Esophagus muscularis mucosa (tissue), 4 donors: ENCODE data around the gene WAS. TPM values are rescaled to one million over a fixed set of nuclear protein-coding genes. Genes with fewer than 3 reads are reported as not detected.
A peak's percentile ranks its signal among the peaks of the same experiment; 100 is the strongest.
"Not testable (repeated sequence)": the region's sequence is repeated elsewhere in the genome, so short reads cannot be mapped to it uniquely, and the experiment has no call there.

Experiments
- DNase-seq: peaks from one replicate; pipeline ENCODE4 v3.0.0-alpha.2; 2017; ENCODE audit errors: extremely low spot score
- H3K27ac ChIP-seq, 4 donors: fragments of 200-600 bp; sonication (generic); replicated peaks in 1 of 4; 1 replicate in 3 of 4; 2 replicates in 1 of 4; pipeline ENCODE4 v1.5.1; 2016 to 2019; ENCODE audit warnings: mild to moderate bottlenecking in 1 of 4
- H3K27me3 ChIP-seq, 4 donors: fragments of 200-600 bp; sonication (generic); one replicate each; pipeline versions ENCODE4 v1.5.1 to v1.6.0; 2016 to 2019
- H3K36me3 ChIP-seq, 4 donors: fragments of 200-600 bp; sonication (generic); one replicate each; pipeline ENCODE4 v1.5.1; 2016 to 2019
- H3K4me1 ChIP-seq, 4 donors: fragments of 200-600 bp; sonication (generic); one replicate each; pipeline ENCODE4 v1.5.1; 2016 to 2019
- H3K4me3 ChIP-seq, 4 donors: fragments of 200-600 bp; sonication (generic); 1 replicate in 2 of 4; 2 replicates in 2 of 4; pipeline ENCODE4 v1.5.1; 2016 to 2019; ENCODE audit warnings: mild to moderate bottlenecking in 4 of 4, moderate library complexity in 1 of 4
- H3K9me3 ChIP-seq, 4 donors: fragments of 200-600 bp; sonication (generic); 1 replicate in 3 of 4; 2 replicates in 1 of 4; pipeline ENCODE4 v1.5.1; 2016 to 2019
- CTCF ChIP-seq, 3 experiments: fragments of 200-600 bp in 2 of 3; fragments of 450-650 bp in 1 of 3; sonication (generic) in 2 of 3; IDR thresholded peaks; one replicate each; pipeline ENCODE4 v1.5.1; 2017 to 2019; ENCODE audit warnings: antibody characterized with exemption in 3 of 3, mild to moderate bottlenecking in 2 of 3, moderate library complexity in 1 of 3
- EP300 ChIP-seq: sonication (generic); formaldehyde crosslinking; IDR thresholded peaks from one replicate; pipeline ENCODE4 v1.6.1; 2017; ENCODE audit warnings: antibody characterized with exemption
- POLR2A ChIP-seq: fragments of 450-650 bp; IDR thresholded peaks from one replicate; pipeline ENCODE4 v1.6.1; 2017; ENCODE audit warnings: antibody characterized with exemption, moderate library complexity, mild to moderate bottlenecking, low read depth
- POLR2AphosphoS5 ChIP-seq, 2 donors: sonication (generic); formaldehyde crosslinking; IDR thresholded peaks; one replicate each; pipeline ENCODE4 v1.6.1; 2017; ENCODE audit warnings: antibody characterized with exemption in 2 of 2
- WGBS: methylation state at CpG from one replicate; pipeline ENCODE4 v1.1.5; 2018; 5-methylcytosine and 5-hydroxymethylcytosine counted together
- intact Hi-C: fragments of 100-400 bp; cut with DNase I; formaldehyde crosslinking; loops from one replicate; pipeline ENCODE4 v1.15.1; 2023
- total RNA-seq, 4 donors: library from RNA; depleted of rRNA; stranded (reverse); fragments of >200 nt; gene quantifications; one replicate each; pipeline versions ENCODE4 v1.1.0 to v1.2.1, GENCODE V29; 2016

Gene WAS
- total RNA-seq, 4 donors from 2014 or later: 3.2 to 9.9 (median 7.5) TPM

GRCh38 chrX:48665991-48666390 lies 17.6 kb upstream of the WAS start:
- Histone ChIP-seq H3K9me3 (peaks cover 0 to 6% (median 0%) of the 10 kb centered on the region in 4 donors), H3K27ac (no peak overlapping the region), H3K36me3 (no peaks in the 10 kb centered on the region), H3K27me3 (no peaks in the 10 kb centered on the region), H3K4me3 (no peak overlapping the region), H3K4me1 (no peaks in the 10 kb centered on the region)
- WGBS: 74% methylated on average over 2 of the region's 2 CpGs
- TF ChIP-seq POLR2A (no peak), POLR2AphosphoS5 (IDR thresholded peaks at IDR 0.05) (no peak), EP300 (no peak), CTCF (IDR thresholded peaks at IDR 0.05) (no peak)
- intact Hi-C loops: no loop called here
- DNase-seq: no peak

GRCh38 chrX:48666649-48667048 lies 16.9 kb upstream of the WAS start:
- Histone ChIP-seq H3K4me1 (no peaks in the 10 kb centered on the region), H3K36me3 (no peaks in the 10 kb centered on the region), H3K9me3 (peaks cover 0 to 6% (median 0%) of the 10 kb centered on the region in 4 donors), H3K4me3 (no peak overlapping the region), H3K27ac (no peak overlapping the region), H3K27me3 (no peaks in the 10 kb centered on the region)
- TF ChIP-seq CTCF (IDR thresholded peaks at IDR 0.05) (no peak), POLR2A (no peak), EP300 (no peak), POLR2AphosphoS5 (IDR thresholded peaks at IDR 0.05) (no peak)
- DNase-seq: no peak
- WGBS: 74% methylated on average over 4 of the region's 4 CpGs
- intact Hi-C loops: no loop called here

GRCh38 chrX:48667509-48667908 lies 16.1 kb upstream of the WAS start:
- peaks cover 0 to 6% (median 0%) of the 10 kb centered on the region in 4 donors for H3K9me3 ChIP-seq
- intact Hi-C loops: no loop called here
- H3K27me3 ChIP-seq: no peaks in the 10 kb centered on the region
- TF ChIP-seq EP300 (no peak), CTCF (IDR thresholded peaks at IDR 0.05) (no peak), POLR2AphosphoS5 (IDR thresholded peaks at IDR 0.05) (no peak), POLR2A (no peak)
- 69% methylated on average over 4 of the region's 4 CpGs for WGBS
- no peak for DNase-seq
- H3K27ac ChIP-seq: no peak overlapping the region
- no peaks in the 10 kb centered on the region for H3K4me1 ChIP-seq
- no peaks in the 10 kb centered on the region for H3K36me3 ChIP-seq
- no peak overlapping the region for H3K4me3 ChIP-seq

GRCh38 chrX:48668187-48668586 lies 15.4 kb upstream of the WAS start:
- DNase-seq, H3K27ac ChIP-seq, H3K9me3 ChIP-seq, intact Hi-C loops, H3K36me3 ChIP-seq, H3K4me1 ChIP-seq, H3K4me3 ChIP-seq, H3K27me3 ChIP-seq: not testable (repeated sequence)
- 86% methylated on average over 11 of the region's 11 CpGs for WGBS

- H3K4me3 ChIP-seq: peak overlapping the region; percentile 67 to 83 (median 76)
These were observed 7.3 kb upstream of the WAS start for GRCh38 chrX:48676106-48676892.

More at GRCh38 chrX:48676106-48676892, 7.3 kb upstream of the WAS start:
- TF ChIP-seq CTCF (IDR thresholded peaks at IDR 0.05): no peak
- no peak for TF ChIP-seq EP300
- TF ChIP-seq POLR2A: peak; percentile 9
- TF ChIP-seq POLR2AphosphoS5 (IDR thresholded peaks at IDR 0.05): peak; percentile 72 to 87
- H3K9me3 ChIP-seq: no peaks in the 10 kb centered on the region
- H3K4me1 ChIP-seq: peaks cover 4 to 20% (median 16%) of the 10 kb centered on the region in 4 donors
- H3K27me3 ChIP-seq: no peaks in the 10 kb centered on the region
- no peaks in the 10 kb centered on the region for H3K36me3 ChIP-seq
- intact Hi-C loops: no loop called here
- DNase-seq: peak; percentile 96
- peak overlapping the region; percentile 83 to 90 (median 86) for H3K27ac ChIP-seq
- WGBS: 39% methylated on average over 12 of the region's 67 CpGs
